Muscle of back (tissue), 13 donors: Measurements from ENCODE around the gene CCNI2. TPM values are rescaled to one million over a fixed set of nuclear protein-coding genes. Genes with fewer than 3 reads are reported as not detected.

ENCODE experiments used
- DNase-seq, 3 donors: peaks; one replicate each; pipeline versions ENCODE4 v3.0.0 to v3.0.0-alpha.2; 2013
- long read RNA-seq, 9 donors: transcript quantifications; one replicate each; lab custom pipeline, GENCODE V29; 2026
- polyA plus RNA-seq, 10 donors: library from polyadenylated mRNA; unstranded; fragments of 120-200 nt; gene quantifications; one replicate each; pipeline ENCODE4 v1.2.1, GENCODE V29; 2013; ENCODE audit not compliant: insufficient read length in 10 of 10

The CCNI2 gene, protein sequence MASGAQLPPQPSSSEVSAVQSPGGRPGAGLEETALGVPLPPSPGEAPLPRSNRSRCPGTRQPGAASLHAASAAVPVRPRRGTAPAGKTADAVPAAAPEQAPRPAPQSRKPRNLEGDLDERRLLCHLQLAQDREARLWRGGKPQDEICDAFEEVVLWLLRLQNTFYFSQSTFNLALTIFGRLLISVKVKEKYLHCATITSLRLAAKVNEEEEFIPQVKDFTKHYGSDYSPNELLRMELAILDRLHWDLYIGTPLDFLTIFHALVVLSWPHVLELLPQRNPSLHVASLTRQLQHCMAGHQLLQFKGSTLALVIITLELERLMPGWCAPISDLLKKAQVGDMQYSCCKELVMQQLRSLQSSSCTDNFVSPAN
- polyA plus RNA-seq = 1 to 10 TPM in 2 of 10 donors, under 1 TPM in 7, not detected in 1; 0.40 to 1.9 (median 0.83) TPM
- long read RNA-seq, donor 1 = 0 reads
- long read RNA-seq, donor 2 = 0 reads
- long read RNA-seq, donor 3 = 0 reads
- long read RNA-seq, donor 4 = 0 reads
- long read RNA-seq, donor 5, partial matches to known transcripts = 0 of 14 reads
- long read RNA-seq, donor 5, other reads (novel, unspliced or antisense) = 14 of 14 reads
- long read RNA-seq, donor 6 = 0 reads
- long read RNA-seq, donor 7 = 0 reads
- long read RNA-seq, donor 8 = 0 reads
- long read RNA-seq, donor 9 = 0 reads

DNA sequence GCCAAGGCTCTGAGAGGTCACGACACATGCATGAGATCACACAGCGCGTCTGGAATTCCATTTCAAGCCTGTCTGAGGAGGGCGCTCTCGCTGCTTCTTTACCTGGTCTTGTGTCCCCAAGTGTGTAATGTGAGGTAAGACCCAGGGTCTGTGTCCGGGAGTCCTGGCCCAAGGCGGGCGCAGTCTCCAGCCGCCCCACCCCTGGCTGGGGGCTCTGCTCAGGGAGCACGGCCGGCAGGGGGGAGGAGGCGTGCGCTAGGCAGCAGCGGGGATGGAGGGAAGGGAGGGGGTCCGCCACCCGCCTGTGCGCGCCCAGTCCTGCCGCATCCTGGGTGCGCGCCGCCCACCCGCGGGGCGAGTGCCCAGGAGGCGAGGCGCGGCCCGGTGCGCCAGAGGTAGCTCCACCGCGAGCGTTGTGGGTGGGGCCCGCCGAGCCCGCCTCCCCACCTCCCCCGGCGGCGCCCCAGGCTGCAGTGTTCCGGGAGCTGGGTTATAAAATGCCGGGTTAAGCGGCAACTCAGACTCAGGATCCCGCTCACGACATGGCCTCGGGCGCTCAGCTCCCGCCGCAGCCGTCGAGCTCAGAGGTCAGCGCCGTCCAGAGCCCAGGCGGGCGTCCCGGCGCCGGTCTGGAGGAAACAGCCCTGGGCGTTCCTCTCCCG, at the start of gene CCNI2:
TSS of gene CCNI2 (plus strand) at position 473 of the 662 bp plus-strand sequence. CDS start at position 543, 70 bp downstream.
- DNase-seq = peak in 1 of 3 donors; percentile 53

DNA sequence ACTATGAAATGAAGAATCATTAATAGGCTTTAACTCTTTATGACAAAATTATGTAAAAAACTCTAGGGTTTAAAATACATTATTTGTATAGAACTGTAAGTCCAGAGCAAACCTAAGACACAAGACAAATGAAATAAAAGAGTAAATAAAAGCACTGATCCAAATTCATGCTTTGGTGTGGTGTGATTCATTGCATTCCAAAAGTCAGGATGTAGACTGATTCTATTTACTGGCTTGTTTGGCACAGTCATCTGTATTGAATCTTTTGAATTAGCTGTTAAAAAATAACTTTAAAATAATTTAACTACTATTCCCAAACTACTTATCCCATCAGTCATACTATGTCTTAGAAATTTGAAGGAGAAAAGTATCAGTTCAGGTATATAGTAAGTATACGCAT, 42.4 kb upstream of the CCNI2 start:
- no peak for DNase-seq

DNA sequence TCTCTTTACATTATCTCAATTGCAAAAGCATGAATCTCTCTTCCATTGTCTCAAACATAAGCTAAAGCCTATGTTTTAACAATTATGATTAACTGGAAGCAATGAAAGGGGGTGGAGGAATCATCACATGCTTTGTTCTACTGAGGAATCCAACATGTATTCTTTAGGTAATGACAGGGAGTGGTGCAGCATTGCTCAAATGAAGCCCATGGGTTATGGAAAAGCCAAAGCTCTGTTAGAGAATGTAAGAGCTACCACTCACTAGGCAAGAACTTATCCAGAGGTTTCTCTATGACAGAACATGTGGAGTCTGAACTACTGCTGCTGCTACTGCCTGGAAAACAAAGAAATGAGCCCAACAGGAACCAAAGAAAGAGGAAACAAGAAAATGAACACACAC, 38.6 kb upstream of the CCNI2 start:
- DNase-seq = no peak

DNA sequence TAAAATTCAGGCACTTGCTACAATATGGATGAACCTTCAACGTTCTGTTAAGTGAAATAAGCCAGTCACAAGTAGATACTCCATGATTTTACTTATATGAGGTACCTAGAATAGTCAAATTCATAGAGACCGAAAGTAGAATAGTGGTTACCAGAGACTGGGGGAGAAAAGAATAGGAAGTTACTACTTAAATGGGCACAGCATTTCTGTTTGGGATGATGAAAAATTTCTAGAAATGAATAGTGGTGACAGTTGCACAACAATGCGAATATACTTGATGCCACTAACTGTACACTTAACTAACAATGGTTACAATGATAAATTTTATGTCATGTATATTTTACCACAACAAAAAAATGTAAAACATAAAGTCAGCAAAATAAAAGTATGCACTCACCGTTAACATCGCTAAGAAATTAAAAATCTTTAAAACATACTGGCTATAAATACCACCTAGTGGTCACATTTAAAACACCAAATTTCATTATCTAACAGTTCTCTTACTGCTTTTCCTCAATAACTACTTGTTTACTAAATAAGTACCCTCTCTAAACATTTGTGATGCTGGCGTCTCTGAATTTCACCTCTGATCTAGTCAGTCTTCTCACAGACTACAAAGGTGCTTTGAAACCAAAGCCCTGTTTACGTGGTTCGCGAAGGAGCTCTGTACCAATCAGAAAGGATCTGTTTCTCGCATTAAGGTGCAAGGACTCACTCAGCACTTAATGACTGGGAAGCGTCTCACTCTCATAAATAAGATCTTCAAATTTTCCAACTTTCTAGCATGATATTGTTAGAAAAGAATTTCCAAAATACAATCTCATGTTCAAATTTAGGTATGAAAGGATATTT, 32.5 kb upstream of the CCNI2 start:
- DNase-seq = peak in 1 of 3 donors; percentile 27

DNA sequence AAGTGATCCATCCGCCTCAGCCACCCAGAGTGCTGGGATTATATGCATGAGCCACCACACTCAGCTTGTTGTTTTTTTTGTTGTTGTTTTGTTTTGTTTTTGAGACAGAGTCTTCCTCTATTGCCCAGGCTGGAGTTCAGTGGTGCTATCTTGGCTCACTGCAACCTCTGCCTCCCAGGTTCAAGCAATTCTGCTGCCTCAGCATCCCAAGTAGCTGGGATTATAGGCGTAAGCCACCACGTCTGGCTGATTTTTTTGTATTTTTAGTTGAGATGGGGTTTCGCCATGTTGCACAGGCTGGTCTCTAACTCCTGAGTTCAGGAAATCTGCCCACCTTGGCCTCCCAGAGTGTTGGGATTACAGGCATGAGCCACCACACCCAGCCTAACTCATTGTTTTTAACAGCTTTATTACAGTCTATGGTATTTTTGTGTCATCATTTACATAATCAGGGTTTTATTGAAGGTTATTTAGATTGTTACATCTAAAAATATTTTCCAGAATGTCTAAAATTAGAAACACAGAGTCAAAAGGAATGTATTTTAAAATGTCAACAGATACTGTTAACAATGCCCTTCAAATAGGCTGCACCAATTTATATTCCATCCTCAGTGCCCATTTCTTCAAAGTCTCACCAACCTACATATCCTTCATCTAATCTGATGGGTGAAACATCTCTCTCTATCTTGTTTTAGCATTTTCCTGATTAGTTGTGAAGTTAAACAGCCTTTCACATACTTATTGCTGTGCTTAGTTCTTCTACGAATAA, 28.5 kb upstream of the CCNI2 start:
- DNase-seq = no peak

DNA sequence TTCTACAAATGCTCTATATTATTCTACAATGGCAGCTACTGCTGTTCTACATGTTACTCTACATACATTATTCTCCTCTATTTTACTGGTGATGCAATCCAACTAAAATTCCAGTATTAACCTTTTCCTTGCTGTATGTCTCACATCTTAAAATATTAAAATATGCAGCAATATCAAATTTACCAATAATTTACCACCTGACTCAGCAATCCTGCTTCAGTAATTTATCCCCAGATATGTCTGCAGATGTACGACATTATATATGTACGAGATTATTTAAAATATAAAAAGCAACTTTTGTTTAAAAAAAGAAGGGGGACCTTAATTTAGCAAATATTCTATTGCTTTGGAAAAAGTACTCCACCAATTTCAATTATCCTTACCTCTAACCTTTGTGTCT, 21.5 kb upstream of the CCNI2 start:
- no peak for DNase-seq

DNA sequence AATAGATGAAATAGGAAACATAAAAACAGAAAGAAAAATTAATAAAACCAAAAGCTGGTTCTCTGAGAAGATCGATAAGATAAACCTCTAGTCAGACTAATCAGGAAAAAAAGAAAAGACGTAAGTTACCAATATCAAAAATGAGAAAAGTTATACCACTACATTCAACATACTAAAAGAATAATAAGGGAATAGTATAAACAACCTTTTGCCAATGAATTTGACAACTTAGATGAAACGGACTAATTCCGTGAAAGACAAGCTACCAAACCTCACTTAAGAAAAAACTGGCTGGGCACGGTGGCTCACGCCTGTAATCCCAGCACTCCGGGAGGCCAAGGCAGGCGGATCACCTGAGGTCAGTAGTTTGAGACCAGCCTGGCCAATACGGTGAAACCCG, 17.3 kb upstream of the CCNI2 start:
- DNase-seq = no peak

DNA sequence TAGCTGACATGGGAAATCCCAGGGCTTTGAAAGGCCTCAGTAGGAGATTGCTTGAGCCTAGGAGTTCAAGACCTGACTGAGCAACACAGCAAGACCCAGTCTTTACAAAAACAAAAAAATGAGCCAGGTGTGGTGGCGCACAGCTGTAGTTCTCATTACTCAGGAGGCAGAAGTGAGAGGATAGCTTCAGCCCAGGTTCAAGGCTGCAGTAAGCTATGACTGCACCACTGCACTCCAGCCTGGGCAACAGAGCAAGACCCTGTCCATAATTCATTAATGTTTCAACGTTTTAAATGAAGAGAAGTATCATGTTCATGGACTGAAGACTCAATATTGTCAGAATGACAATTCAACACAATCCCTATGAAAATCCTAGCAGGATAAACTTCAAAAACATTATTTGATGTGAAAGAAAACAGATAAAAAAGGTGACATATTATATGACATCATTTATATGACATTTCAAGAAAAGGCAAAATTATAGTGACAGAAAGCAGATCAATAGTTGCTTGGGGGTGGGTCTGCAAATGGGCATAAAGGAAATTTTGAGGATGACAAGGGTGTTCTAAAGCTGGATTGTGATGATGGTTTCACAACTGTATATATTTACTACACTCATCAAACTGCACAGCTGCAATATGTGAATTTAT, 13.6 kb upstream of the CCNI2 start:
- no peak for DNase-seq

DNA sequence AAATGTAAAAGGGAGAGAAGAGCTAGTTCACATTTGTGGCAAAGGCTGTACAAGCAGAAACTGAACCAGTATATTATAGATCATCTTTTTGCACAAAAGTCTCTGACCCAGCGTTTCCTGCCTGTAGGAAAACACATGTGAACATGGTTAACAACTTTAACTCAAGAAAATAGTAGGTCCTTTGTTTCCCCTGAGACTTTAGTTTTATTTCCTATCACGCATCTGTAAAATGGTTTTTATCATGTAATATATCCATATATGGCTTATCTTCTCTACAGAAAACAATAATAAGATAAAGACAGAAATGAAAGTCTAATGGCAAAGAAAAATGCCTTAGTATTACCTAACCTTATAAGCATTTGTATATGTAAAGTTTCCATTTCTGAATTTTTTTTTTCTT, 12.5 kb upstream of the CCNI2 start:
- no peak for DNase-seq

DNA sequence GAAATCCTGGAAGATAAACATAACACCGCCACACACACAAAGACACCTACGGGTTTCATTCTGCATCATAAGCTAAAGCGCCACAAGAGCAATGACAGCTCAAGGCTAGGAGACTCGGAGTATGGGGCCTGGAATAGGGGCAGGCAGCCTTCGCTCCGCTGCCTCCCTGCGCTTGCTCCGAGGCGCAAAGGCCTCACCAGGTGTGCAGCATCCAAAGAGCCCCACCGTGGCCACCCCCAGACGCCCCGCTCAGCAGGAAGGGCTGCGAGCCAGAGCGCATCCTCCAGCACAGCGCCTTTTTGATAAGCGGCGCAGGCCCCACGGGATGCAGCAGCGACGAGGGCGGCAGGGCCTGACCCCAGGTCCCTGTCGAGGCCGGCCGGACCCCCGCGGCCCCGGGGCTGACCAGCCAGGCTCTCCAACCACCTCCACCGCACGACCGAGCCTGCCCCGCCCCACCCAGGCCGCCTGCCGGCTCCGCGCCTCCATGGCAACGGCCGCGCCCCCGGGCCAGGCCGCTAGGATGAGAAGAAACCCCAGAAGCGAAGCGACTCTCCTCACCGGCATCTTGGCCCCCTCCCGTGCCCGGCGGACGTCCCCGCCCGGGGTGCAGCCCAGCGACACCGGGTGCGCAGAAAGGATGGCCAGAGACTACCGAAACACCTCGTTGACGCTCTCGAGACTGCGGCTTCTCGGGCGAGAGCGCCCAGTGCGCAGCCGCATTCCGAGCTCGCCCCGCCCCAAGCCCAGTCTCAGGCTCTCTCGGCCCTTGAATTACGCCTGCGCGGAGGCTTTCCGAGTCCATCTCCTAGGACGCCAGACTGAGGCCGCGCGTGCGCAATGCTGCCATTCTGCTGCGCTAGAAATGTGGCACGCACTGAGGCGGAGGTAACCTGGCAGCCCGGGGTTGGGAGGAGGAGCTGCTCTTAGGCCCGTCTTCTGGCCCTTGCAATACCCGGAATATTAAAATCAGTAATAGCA, 10.1 kb upstream of the CCNI2 start, which contains the start of gene KIF3A:
TSS of gene KIF3A (minus strand) at position 694 of the 981 bp plus-strand sequence. CDS start at position 567, 127 bp downstream.
- peak; percentile 94 to 98 (median 95) for DNase-seq

DNA sequence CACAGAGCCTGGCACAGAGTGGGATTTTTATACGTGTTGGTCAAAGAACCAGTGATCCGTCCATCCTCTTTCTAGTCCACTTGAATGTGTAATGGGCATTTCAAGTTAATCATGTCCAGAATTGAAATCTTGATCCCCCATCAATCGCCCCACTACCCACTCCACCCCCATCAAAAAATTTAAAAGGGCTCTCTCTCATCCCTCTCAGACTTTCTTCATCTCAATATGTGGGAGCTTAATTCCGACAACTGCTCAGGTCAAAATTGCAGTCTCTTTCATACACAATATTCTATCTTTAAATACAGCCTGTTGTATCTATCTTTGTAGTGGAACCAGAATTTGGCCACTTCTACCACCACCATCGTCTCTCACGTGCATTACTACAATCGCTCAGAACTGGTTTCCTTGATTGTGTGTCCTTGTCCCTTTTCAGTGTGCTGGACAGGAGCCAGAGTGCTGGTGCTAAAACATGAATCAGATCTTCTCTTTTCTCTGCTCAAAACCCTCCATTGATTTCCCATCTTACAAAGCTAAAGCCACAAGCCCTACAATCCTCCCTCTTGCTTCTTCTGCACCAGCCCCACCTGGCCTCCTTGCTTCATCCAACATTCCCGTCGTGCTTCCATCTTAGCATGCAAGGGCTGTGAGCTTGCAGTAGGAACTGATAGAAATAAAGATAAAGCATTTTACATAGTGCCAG, 9.1 kb upstream of the CCNI2 start:
- DNase-seq = no peak

DNA sequence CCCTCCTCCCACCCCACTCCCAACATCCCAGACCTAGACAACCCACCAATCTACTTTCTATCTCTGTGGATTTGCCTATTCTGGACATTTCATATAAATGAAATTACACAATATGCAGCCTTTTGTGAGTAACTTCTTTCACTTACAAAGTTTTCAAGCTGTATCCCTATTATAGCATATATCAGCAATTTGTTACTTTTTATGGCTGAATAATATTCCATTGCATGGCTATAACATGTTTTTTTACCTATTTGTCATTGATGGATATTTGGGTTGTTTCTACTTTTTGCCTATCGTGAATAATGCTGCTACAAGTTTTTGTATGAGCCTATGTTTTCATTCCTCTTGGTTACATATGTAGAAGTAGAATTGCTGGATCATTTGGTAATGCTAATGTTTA, 8.0 kb upstream of the CCNI2 start:
- DNase-seq = no peak

DNA sequence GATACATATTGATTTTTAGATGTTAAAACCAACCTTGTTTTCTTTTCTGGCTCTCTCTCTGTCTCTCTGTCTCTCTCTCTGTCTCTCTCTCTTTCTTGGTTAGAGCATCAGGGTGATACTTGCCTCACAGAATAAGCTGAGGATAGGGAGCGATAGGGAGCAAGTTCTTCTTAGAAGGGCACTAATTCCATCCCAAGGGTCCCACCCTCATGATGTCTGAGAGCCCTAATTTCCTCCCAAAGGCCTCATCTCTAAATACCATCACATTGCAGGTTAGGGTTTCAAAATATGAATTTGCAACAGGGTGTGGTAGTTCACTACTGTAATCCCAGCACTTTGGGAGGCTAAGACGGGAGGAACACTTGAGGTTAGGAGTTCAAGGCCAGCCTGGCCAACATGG, 5.1 kb upstream of the CCNI2 start:
- DNase-seq = no peak

DNA sequence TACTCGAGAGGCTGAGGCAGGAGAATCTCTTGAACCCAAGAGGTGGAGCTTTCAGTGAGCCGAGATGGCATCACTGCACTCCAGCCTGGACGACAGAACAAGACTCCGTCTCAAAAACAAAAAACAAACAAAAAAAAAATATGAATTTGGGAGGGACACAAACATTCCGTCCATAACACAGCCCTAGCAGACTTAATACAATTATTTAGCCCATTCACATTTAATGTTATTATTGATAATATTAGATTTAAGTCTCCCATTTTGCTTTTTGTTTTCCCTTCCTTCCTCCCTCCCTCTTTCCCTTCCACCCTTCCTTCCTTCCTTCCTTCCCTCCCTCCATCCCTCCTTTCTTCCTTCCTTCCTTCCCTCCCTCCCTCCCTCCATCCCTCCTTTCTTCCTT, 4.6 kb upstream of the CCNI2 start:
- no peak for DNase-seq

DNA sequence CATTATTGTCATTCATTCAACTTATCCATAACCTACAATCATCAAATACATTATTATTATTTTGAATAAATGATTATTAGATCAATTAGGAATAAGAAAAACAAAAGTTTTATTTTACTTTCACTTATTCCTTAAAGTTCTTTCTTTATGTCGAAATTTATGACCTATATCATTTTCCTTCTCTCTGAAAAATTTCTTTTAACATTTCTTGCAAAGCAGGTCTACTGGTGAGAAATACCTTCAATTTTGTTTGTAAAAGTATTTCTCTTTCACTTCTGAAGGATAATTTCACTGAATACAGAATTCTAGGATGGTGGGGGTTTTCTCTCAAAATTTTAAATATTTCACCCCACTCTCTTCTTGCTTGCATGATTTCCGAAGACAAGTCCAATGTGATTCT, 2.6 kb upstream of the CCNI2 start:
- no peak for DNase-seq

DNA sequence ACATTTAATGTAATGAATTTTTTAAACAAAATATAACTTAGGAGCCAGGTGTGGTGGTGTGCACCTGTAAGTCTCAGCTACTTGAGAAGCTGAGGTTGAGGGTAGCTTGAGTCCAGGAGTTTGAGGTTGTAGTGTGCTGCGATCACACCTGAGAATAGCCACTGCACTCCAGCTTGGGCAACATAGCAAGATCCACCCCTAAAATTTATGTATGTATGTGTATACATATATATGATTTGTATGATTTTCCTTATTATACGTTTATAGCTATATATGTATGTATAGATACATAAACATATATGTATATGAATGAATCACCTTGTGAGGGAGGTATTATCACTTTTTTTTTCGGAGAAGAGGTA, 653 bp upstream of the CCNI2 start:
- DNase-seq = no peak

DNA sequence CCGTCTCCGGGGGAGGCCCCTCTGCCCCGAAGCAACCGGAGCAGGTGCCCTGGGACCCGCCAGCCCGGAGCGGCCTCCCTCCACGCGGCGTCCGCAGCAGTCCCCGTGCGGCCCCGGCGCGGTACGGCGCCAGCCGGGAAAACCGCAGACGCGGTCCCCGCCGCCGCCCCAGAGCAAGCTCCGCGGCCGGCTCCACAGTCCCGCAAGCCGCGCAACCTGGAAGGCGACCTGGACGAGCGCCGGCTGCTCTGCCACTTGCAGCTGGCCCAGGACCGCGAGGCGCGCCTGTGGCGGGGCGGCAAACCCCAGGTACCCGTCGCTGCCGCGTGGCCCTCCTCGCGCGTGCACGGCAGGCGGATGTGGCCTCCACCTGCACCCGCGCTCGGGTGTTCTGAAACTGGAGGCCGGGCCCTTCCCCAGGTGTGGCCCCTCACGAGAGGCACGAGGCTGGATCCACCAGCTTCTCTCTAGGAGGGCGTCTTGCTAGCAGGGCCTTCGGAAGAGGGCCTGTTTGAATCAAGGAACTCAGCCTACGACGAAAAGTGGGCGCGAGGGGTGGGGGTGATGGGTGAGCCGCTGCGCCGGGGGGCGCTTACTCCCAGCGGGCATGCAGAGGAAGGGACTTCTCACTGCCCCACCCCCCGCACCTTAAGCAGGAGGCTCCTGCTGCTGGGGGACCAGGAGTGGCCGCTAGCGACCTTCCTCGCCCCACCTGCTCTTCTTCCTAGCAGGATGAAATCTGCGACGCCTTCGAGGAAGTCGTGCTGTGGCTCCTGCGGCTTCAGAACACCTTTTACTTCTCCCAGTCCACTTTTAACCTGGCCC, 602 bp downstream of the CCNI2 start:
- DNase-seq = no peak
